GM19035 (cell line): ENCODE measurements around the gene GNA12.
"Not testable (repeated sequence)": the region's sequence is repeated elsewhere in the genome, so short reads cannot be mapped to it uniquely, and the experiment has no call there.

Source experiments
- ATAC-seq: cut with Tn5 transposase; IDR thresholded peaks from one replicate; pipeline ENCODE4 v1.9.1; 2021; ENCODE audit not compliant: unreplicated experiment

Gene GNA12

DNA sequence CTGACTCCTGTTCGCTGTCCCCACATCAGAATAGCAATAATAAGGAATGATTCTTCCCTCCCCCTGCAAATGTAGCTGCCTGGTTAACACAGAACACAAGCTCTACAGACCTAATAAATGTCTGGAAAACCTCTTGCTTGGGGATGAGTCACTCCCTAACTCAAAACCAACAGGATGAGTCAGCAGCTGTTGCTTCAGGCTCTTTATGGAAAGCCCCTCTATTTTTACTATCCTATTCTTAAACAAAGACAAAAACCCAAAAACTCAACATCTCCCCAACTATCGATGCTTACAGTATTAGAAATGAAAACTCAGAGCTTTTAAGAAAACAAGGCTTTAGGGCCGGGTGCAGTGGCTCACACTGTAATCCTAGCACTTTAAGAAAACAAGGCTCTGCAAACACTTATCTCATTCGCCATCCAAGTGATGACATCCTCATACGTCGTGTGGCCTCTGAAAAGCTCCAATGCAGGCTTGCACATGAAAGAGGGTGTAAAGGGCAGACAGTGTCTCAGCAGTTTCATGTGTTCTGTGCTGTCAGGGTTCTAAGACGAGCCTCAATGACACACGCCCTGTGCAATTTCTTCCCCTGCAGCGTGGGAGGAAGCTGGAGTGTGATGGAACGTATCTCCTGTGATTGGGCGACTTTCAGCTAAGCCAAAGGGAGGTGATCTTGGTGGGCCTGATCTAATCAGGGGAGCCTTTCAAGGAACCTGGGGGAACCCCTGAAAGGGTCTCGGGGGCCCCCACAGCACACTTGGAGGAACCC lies 86.0 kb downstream of the GNA12 start:
- ATAC-seq = peak; percentile 78

DNA sequence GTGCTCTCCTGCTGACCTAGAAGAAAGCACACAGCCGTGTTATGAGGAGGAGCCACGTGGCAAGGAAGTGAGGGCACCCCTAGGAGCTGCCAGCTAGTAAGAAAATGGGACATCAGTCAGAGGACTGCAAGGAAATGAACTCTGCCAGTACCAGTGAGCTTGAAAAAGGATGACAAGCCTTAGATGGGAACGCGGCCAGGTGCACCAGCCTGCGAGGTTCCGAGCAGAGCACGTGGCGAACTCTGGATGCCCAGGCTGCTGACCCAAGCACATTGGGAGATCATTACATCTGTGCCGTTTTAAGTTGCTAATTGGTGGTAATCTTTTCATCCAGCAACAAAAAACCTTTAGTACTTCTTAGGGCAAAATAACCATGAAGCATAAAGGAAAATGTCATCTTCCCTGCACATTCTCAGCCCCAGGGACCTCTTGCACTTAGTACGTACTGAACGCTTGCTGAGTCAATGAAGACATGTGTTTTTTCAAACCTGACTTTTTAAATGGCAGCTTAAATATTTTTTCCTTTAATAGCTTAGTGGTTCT lies 86.7 kb downstream of the GNA12 start:
- ATAC-seq = peak; percentile 6

DNA sequence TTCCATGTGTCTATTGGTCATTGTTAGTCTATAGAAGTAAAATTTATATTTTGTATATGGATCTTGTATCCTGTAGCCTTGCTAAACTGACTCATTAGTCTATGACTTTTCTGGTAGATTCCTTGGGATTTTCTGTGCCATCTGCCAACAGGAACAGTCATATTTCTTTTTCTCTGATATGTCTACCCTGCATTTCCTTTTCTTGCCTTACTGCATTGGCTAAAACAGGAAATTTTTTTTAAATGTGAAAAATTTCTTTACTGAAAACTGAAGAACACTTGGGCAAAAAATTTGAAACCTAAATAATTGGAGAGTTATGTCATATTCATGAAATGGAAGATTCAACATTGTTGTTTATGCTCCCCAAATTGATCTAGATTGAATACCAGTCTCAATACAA lies 88.6 kb downstream of the GNA12 start:
- ATAC-seq = no peak

DNA sequence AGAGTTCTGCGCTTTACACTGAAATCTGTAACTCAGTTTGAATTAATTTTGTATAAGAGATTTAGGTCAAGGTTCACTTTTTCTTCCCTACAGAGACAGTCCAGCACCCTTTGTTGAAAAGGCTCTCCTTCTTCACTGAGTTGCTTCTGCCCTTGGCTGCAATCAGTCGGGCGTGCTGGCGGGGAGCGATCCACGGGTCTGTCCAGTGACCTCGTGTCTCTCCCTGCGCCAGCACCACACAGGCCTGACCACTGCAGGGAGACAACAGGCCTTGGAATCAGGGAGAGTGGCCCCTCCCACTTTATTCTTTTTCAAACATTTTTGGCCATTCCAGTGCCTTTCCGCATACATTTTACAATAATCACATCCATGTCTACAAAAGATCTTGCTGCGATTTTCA lies 89.2 kb downstream of the GNA12 start:
- no peak for ATAC-seq

DNA sequence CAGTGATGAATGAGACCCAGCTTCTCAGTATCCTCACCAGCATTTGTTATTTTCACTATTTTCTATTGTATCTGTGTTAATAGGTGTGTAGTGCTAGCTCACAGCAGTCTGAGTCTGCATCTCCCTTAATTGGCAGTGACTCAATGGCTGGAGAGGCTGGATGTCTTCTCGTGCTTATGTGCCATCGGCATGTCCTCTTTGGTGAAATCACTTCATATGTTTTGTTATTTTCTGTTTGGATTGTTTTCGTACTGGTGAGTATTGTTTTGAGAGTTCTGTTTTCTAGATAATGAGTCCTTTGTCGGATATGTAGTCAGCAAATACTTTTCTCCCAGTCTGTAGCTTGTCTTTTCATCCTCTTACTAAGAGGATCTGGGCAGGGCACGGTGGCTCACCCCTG lies 90.0 kb downstream of the GNA12 start:
- ATAC-seq = no peak

DNA sequence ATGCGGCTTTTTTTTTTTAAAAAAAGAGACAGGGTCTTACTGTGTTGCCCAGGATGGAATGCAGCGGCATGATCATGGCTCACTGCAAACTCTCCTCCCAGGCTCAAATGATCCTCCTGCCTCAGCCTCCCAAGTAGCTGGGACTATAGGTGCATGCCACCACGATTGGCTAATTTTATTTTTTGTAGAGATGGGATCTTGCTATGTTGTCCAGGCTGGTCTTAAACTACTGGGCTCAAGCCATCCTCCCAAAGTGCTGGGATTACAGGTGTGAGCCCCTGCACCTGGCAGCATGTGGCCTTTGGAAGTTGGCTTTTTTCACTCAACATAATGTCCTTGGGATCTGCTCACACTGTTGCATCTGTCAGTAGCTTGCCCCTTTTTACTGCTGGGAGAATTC lies 91.0 kb downstream of the GNA12 start:
- ATAC-seq = no peak

DNA sequence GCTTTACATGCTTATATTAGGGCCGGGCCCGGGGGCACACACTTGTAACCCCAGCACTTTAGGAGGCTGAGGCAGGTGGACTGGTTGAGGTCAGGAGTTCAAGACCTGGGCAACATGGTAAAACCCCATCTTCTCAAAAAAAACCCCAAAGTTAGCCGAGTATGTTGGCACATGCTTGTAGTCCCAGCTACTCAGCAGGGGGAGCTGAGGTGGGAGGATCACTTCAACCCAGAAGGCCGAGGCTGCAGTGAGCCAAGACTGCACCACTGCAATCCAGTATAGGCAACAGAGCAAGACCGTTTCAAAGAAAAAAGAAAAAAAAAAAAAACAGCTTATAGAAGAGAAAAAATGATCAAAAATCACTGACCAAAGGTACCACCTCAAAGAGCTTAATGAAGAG lies 93.0 kb downstream of the GNA12 start:
- ATAC-seq = no peak

DNA sequence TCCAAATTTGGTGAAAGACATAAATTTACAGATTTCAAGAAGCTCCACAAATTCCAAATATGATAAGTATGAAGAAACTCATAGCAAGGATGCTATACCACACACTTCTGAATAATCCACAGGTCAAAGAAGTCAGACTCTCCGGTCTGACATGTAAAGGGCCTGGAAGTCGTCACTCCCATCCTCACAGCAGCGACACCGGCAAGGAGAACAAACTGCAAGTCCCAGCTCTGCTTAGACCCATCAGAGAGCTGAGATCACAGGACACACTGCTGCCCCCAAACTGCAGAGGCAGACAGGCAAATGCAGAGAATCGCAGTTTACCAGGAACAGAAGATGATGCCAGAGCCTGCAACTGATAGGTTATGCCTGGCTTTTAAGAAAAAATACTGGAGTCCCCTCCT lies 94.1 kb downstream of the GNA12 start:
- no peak for ATAC-seq

DNA sequence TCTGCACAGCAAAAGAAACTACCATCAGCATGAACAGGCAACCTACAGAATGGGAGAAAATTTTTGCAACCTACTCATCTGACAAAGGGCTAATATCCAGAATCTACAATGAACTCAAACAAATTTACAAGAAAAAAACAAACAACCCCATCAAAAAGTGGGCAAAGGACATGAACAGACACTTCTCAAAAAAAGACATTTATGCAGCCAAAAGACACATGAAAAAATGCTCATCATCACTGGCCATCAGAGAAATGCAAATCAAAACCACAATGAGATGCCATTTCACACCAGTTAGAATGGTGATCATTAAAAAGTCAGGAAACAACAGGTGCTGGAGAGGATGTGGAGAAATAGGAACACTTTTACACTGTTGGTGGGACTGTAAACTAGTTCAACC lies 95.4 kb downstream of the GNA12 start:
- ATAC-seq = not testable (repeated sequence)

DNA sequence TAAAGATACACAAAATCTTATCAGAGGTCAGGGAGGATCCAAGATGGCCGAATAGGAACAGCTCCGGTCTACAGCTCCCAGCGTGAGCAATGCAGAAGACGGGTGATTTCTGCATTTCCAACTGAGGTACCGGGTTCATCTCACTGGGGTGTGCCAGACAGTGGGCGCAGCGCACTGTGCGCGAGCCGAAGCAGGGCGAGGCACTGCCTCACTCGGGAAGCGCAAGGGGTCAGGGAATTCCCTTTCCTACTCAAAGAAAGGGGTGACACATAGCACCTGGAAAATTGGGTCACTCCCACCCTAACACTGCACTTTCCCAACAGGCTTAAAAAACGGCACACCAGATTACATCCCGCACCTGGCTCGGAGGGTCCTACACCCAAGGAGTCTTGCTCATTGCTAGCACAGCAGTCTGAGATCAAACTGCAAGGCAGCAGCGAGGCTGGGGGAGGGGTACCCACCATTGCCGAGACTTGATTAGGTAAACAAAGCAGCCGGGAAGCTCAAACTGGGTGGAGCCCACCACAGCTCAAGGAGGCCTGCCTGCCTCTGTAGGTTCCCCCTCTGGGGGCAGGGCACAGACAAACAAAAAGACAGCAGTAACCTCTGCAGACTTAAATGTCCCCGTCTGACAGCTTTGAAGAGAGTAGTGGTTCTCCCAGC lies 100.5 kb downstream of the GNA12 start:
- not testable (repeated sequence) for ATAC-seq

DNA sequence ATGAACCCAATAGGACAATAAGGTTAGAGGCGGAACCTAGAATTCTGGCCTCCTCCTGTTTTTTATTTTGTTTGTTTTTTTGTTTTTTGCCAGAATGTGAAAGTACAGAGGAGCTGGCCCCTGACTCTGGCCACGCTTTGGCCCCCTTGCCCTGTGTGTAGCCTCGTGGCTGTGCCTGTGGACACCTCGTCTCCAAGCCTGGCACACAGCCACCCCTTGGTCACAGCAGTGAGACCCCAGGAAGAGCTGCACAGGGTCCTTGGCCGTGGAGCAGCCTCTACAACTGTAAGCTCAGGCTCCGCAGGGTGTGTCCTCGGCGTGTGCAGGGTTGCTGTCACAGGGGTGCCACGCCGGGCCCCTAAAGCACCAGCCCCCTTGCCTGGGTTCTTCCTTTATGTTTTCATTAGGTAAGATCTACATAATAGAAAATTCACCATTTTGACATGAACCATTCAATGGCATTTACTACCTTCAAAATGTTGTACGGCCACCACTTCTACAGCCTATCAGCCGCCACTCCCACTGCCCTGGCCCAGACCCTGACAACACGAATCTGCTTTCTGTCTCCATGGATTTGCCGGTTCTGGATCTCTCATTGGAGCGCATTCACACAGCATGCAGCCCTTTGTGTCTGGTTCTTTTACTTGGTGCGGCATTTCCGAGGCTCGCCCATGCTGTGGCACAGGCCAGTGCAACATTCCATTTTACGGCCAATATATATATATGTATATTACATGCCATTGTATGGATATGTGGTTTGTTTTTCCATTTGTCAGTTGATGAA lies 105.2 kb downstream of the GNA12 start:
- no peak for ATAC-seq

DNA sequence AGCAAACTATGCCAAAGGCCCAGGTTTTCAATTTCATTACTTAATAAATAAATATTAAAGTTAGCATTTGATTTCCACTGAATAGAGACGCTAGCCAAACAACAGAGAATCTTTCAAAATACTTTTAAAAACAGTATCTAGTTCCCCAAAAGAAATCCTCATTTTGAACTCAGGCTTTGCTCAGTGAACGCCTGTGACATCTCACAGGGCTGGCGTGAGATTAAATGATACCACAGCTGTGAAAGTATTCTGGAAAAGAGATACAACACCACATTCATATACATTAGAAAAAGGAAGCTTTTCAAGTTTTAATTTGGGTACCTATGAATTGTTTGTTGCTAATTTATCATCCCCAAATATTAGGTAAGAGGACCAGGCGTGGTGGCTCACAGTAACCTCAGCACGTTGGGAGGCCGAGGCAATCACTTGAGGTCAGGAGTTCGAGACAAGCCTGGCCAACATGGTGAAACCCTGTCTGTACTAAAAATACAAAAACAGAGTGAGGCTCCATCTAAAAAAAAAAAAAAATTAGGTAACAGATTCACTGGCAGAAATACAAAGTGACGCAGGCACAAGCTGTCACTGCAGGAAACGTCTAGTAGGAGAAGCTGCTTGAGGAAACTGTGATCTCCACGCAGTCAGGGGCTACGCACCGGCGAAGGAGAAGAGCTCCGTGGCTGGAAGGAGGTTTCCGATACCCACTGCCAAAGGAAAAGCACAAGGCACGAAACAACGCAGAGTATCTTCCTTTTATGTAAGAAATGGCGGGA lies 106.2 kb downstream of the GNA12 start:
- ATAC-seq = no peak

DNA sequence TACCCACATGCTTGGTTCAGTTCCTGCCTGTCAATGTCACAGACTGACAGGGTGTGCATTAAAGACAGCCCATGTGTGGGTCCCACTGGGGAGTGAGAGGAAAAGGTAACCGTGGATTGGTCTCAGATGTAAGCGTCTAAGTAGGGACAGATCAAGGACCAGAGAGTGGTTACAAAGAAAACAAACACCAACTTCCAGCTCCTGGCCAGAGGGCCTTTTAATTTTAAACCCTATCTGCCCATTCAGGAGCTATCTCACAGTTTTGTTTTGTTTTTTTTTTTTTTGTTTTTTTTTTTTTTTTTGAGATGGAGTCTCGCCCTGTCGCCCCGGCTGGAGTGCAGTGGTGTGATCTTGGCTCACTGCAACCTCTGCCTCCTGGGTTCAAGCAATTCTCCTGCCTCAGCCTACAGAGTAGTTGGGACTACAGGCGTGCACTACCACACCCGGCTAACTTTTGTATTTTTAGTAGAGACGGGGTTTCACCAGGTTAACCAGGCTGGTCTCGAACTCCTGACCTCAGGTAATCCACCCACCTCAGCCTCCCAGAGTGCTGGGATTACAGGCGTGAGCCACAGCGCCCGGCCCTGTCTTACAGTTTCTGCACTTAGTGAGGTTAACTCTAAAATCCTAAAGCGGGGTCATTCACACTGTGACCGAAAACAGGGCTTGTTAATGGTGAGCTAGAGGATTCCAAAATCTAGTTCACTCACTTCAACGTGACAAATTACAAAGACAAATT lies 106.9 kb downstream of the GNA12 start:
- not testable (repeated sequence) for ATAC-seq

DNA sequence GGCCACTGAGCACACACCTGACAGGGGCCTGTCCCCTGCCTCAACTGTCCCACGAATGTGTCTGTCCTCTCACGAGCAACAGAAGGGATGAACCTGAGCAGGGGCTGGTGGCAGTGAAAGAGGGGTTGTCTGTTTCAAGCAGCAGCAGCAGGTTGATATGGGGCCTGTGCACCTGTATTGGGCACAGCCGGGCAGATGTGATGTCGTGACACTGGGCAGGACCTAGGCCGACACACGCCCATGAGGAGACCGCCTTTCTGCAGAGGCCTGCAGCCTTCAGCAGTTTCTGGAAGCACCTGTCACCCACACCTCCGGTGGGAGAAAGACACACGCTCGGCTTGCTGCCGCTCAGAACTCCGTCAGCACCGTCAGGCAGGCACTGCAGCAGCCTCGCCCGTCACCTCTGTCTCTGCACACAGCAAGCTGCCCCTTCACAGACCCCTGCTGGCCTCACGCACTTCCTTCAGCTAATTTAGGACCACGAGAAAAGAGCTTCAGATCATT lies 107.6 kb downstream of the GNA12 start:
- ATAC-seq = no peak

DNA sequence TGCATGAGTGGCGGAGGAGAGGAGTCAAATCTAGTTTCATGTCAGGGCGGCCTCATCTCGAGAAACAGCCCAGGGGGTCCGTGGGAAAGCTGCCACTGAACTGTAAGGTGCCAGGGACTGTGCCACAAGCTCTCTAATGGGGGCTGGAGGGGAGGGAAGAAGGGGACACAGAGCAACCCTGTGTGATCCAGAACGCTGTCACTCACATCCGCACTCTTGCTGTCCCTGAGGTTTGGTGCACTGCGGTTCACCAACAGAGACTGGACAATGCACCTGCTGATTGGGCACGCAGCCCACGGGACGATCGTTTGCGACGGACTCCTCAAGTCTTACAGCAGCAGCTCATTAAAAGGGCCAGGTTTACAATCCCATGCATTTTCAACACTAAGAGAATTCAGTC lies 108.4 kb downstream of the GNA12 start:
- no peak for ATAC-seq

DNA sequence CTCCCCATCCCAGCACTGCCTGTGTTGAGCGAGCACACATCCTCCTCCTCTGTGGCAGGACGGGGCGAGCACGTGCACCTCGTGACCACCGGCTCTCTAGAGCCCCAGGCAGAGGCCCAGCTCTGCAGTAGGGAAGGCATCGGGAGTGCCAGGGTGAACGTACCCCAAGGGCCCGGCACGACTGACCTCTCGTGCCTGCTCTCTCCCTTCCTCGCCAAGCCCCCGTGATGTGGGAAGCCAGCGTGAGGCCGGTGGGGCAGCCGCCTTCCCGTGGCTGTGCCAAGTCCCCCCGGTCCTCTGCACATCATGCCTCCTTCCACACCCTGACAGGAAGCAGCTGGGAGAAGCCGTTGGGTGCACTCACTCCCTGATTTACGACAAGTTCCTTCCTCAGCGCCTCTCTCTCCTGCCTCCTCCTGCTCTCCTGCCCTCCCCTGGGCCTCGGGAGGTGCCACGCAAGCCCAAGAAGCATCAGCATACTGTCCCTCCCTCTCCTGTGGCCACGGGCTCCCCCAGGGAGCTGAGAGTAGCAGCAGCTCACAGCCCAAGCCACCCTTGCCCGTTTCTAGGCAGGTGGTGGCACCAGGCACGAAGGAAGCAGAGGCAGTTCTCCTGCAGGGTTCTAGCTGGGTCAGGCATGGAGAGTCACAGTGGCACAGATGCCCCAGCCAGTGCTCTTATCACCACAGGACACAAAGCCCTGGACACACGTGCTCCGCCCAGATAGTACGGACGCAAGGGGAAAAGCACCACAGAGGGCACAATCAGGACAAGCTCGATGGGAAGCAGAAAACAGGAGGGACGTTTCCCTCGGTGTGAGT lies 109.1 kb downstream of the GNA12 start:
- ATAC-seq = no peak

DNA sequence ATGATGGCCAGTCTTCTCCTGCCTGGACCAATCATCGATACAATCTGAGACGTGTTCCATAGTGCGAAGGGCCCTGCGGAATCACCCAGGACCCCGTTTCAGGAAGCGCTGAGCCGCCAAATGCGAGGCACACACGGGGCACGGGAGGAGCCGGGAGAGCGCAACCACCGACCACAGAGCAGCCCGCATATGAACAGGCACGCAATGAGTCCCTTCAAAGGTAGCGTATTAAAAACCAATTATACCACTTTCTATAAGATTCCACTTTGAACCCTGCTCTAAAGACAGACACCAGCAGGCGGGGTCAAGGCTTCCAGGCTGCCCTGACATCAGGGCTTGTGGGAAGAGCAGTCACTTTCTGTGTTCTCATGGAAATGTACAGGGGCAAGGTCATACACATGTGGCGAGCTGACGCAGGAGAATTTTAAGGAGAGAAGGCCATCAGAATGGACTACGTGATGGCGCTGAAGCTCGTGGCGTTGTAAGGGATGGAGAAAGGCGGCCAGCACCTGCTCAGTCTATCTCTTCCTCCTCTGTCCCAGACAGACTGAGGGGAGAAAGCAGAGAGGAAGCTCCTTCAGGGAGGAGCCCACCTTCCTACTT lies 109.9 kb downstream of the GNA12 start:
- ATAC-seq = no peak

DNA sequence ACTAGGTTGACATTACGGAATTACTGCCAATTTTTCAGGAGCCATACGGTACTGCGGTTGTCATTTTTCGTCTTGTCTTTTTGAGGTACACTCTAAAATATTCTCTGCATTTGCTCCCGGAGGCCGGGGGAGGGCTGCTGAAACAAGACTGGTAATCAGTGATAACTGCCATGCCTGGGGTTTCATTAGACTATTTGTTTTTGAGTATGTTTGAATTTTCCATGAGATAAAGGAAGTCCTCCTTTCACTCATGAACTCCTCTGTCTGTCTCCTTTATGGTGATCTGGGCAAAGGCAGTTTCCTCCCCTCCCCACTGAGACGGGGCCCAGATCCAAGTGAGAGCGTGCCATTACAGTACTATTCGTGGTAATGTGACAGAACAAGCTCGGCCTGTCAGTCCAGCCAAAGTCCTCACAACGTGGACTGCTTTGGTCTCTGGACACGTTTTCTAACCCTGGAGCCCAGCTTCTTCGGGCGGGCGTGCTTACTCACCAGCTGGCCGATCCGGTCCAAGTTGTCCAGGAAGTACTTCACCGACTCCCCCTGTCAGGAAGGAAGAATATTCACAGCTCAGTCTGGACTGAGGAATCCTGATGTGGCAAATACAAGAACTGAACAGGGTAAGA lies 111.0 kb downstream of the GNA12 start:
- ATAC-seq = no peak
